ENCODE measurements around the gene MYH4.

DNA sequence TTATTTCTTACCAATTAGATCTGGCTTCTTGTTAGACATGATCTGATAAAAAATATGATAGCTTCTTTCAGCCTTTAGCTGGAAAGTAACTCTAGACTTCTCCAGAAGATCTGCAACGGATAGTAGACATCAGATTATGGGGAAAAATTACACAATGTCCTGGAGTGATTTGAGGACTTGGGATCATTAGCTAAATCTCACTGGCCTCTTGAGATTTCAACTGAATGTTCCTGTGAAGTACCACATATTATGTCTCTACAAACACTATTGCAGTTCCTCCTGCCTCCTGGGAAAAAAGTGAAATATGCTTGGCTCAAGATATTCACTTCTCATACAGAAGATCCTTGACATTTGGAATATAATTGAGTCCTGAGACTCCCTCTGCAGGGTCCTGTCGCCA lies 43.5 kb upstream of the MYH4 start:
- TF ChIP-seq GABPA (IDR thresholded peaks at IDR 0.05; ENCODE audit: low read depth) (no peak), POLR2AphosphoS5 (IDR thresholded peaks at IDR 0.05; ENCODE audit: low read depth) (no peak), SPI1 (IDR thresholded peaks at IDR 0.05; ENCODE audit: borderline replicate concordance, low read depth) (no peak)
- TF ChIP-seq, protein P1, sequence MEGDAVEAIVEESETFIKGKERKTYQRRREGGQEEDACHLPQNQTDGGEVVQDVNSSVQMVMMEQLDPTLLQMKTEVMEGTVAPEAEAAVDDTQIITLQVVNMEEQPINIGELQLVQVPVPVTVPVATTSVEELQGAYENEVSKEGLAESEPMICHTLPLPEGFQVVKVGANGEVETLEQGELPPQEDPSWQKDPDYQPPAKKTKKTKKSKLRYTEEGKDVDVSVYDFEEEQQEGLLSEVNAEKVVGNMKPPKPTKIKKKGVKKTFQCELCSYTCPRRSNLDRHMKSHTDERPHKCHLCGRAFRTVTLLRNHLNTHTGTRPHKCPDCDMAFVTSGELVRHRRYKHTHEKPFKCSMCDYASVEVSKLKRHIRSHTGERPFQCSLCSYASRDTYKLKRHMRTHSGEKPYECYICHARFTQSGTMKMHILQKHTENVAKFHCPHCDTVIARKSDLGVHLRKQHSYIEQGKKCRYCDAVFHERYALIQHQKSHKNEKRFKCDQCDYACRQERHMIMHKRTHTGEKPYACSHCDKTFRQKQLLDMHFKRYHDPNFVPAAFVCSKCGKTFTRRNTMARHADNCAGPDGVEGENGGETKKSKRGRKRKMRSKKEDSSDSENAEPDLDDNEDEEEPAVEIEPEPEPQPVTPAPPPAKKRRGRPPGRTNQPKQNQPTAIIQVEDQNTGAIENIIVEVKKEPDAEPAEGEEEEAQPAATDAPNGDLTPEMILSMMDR (IDR thresholded peaks at IDR 0.05; ENCODE audit: insufficient read depth, low read length): no peak
- TF ChIP-seq, protein P2, sequence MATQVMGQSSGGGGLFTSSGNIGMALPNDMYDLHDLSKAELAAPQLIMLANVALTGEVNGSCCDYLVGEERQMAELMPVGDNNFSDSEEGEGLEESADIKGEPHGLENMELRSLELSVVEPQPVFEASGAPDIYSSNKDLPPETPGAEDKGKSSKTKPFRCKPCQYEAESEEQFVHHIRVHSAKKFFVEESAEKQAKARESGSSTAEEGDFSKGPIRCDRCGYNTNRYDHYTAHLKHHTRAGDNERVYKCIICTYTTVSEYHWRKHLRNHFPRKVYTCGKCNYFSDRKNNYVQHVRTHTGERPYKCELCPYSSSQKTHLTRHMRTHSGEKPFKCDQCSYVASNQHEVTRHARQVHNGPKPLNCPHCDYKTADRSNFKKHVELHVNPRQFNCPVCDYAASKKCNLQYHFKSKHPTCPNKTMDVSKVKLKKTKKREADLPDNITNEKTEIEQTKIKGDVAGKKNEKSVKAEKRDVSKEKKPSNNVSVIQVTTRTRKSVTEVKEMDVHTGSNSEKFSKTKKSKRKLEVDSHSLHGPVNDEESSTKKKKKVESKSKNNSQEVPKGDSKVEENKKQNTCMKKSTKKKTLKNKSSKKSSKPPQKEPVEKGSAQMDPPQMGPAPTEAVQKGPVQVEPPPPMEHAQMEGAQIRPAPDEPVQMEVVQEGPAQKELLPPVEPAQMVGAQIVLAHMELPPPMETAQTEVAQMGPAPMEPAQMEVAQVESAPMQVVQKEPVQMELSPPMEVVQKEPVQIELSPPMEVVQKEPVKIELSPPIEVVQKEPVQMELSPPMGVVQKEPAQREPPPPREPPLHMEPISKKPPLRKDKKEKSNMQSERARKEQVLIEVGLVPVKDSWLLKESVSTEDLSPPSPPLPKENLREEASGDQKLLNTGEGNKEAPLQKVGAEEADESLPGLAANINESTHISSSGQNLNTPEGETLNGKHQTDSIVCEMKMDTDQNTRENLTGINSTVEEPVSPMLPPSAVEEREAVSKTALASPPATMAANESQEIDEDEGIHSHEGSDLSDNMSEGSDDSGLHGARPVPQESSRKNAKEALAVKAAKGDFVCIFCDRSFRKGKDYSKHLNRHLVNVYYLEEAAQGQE (IDR thresholded peaks at IDR 0.05; ENCODE audit: insufficient replicate concordance, low read depth): no peak

All from HL-60 (cell line).